DMS53 (cell line): ENCODE results near the gene TCP10L.
"Not testable (repeated sequence)": the region's sequence is repeated elsewhere in the genome, so short reads cannot be mapped to it uniquely, and the experiment has no call there.

Source experiments
- DNase-seq: peaks from one replicate; lab custom pipeline; 2025; lab: John Stamatoyannopoulos, UW

The TCP10L gene

DNA sequence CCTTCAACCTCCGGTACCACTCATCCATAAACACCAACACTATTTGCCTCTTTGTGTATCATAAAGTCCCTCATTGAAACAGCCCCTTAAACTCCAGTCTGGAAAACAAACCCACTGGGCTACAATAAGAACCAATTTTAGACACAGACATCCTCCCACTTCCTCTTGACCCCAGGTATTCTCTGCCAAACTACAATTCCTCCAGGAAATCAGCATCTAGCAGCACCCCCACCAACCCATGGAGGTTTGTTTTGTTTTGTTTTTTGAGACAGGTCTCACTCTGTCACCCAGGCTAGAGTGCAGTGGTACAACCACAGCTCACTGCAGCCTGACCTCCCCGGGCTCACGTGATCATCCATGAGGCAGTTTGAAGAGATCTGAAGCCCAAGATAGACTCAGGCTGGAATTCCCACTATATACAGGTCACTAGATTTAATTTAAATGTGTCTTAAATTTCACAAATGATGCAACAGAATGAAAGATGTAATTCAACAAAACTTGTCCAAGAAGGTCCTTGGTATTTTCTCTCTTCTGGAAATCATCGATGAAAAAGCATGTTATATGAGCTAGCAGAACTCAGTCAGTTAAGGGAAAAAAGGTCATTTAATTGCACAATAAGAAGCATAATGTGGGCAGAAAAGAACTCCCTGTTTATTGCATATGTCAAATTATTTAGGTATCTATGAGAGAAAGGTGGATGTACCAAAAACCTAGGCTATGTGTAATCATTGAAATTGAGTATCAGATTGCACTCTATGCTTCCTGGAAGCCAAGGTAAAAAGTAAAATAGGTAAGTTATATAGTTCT is 30.3 kb downstream of the TCP10L start:
- no peak for DNase-seq

DNA sequence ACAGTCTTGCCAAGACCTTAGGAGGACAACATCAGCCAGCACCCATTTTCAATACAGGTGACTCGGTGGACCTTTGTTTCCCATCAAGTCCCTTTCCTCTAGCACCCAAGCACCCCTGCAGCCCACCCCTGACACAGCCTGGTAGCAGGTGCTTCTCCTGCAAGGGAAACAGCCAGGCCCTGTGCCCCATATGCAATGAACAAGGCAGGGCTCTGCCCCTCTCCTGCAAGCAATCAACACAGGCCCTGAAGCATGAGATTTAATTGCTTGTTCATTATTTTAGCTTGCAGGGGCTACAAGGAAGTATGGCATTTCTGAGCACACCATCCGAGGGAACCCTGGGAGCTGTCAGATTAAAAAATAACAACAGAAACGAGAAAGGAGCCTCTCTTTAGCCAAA is 35.4 kb downstream of the TCP10L start:
- no peak for DNase-seq

DNA sequence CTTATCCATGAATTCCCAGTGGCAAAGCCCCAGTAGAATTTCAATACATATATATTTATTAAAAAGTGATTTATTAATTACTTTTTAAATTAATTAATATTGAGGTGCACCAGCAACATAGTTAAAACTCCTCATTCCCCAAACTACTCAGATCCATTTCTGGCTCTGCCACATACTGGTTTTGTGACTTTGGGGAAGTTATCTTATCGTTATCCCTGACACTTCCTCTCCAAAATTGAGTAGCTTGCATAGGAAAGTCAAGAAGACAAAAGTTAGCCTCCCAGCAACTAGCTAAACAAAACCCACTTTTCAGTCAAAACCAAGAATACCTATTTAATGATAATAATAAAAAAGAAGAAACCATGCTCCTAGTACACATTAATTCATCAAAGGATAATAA is 35.9 kb downstream of the TCP10L start:
- no peak for DNase-seq

DNA sequence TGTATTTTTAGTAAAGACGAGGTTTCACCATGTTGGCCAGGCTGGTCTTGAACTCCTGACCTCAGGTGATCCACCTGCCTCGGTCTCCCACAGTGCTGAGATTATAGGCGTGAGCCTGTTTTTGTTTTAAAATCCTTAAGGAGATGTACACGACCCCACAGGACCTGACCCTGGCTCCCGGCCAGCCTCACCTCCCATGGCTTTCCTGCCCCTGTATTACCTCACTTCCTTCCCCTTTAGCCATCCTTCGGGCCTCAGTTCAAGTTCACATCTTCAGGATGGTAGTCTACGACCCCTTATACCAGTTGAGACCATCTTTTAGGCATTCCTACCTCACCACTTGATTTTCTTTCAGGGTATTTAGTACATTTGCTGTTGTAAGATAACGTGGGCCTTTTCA is 36.3 kb downstream of the TCP10L start:
- no peak for DNase-seq

DNA sequence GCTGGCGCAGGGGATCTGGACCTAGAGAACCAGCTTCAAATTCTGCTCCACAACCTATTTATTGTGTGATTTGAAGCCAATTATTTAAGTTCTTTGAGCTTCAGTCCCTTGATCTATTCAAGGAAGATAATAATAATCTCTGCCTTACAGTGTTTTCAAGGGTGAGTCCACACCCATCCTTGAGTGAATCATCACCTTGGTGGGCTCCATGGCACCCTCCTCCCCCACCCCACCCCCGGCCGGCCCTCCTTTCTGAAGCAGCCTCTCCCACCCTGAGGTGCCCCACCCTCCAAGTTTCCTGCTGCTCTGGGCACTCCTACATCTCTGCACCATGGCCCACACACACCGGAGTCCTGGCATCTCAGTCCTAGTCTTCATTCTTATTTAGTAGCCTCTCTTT is 38.3 kb downstream of the TCP10L start:
- DNase-seq, result no peak

DNA sequence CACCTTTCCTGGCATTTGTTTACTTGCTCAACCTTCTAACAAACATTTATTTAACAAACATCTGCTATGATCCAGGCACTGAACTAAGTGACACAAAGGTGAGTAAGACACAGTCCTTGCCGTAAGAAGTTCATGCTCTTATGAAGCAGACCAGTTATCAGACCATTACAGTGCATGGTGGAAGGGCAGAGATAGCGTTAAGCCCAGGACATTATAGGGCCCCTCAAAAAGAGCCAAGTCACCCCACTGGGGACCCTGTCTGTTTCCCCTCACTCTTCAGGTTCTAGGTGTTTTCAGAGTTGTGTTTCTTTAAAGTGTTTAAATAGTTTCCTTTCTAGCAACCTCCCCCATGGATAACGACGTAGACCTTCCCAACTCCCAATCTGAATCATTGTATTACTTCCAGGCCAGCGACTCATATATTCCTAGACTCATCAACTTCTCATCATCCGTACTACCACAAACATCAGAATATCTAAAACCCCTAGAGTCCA is 39.3 kb downstream of the TCP10L start:
- DNase-seq, result no peak

DNA sequence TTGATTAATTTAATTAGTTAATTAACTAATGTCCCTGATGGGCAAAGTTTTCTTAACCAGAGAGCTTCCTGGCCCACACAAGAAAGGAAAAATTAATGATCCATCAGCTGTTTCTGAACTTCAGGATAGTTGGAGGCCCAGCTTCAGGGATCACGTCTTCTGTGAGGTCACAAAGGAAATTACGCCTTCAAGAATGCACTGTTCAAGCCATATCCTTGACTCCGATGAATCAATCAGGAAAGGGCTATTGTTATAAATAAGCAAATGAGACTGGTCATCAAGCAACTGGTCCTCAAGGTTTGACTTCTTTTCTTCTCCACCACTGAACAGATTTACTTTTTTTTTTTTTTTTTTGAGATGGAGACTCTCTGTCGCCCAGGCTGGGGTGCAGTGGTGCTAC is 40.6 kb downstream of the TCP10L start:
- no peak for DNase-seq

DNA sequence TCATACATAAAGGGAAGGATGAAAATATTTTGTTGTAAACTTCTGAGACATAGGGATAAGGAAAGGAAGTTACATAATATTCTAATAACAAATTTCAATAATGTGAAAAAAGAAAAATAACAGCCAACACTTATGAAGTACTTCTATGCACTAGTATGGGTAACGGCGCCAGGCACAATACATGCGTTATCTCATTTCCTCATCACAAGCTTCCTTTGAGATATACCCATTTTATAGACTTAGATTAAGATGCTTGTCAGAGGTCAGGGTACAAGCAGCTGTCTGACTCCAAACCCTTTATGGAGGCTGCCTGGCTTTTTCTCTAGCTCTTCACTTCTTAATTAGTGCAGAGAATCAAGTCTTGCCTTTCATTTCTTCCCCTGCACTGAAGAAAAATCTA is 41.3 kb downstream of the TCP10L start:
- no peak for DNase-seq

DNA sequence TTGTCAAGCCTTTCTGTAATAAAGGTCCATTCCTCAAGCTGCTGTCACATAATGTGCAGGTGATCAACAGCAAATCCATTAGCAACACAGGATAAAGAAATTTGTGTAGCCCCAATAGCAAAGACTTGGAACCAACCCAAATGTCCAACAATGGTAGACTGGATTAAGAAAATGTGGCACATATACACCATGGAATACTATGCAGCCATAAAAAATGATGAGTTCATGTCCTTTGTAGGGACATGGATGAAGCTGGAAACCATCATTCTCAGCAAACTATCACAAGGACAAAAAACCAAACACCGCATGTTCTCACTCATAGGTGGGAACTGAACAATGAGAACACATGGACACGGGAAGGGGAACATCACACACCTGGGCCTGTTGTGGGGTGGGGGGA is 42.3 kb downstream of the TCP10L start:
- not testable (repeated sequence) for DNase-seq

DNA sequence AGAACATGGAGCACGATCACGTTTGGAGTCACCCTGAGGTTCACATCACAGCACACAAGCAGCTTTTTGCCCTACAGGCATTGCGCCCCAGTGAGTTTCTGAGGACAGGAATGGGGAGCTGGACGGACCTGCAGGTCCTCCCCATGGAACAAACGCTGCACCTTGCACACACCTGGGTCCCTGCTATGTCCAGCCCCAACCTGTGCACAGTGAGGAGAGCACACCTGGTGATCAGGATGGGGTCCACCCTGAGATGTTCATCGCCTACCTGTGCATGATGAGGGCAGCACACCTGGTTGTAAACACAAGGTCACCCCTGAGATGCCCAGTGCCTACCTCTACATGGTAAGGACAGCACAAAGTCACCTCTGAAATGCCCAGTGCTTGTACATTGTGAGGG is 45.9 kb downstream of the TCP10L start:
- no peak for DNase-seq

DNA sequence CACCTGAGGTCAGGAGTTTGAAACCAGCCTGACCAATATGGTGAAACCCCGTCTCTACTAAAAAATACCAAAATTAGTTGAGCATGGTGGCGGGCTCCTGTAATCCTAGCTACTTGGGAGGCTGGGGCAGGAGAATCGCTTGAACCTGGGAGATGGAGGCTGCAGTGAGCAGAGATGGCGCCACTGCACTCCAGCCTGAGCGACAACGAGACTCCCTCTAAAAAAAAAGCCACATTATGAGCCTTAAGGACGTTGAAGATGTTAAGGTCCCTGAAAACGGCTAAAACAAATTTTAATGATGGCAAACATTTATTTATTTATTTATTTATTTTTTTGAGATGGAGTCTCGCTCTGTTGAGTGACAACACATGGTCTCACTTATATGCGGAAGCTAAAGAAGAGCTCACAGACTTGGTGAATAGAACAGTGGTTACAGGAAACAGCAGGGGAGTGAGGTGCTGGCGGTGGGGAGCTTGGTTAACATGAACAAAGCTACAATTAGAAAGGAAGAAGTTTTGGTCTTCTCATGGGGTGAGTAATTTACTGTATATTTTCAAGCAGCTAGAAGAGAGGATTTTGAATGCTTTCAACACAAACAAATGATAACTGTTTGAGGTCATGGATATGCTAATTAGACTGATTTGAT is 47.1 kb downstream of the TCP10L start:
- no peak for DNase-seq

DNA sequence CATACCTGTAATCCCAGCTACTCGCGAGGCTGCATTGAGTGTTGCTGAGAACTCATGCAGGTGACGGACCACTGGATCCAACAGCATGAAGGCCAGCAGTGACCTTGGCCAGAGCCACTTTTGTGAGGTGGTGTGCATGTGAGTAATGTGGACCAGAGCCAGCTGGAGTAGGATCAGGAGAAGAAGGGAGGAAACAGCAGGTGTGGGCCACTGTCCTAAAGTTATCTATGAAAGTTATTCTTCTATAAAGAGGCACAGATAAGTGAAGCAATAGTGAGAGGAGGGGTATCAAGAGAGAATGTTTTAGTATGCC is 47.8 kb downstream of the TCP10L start:
- no peak for DNase-seq

DNA sequence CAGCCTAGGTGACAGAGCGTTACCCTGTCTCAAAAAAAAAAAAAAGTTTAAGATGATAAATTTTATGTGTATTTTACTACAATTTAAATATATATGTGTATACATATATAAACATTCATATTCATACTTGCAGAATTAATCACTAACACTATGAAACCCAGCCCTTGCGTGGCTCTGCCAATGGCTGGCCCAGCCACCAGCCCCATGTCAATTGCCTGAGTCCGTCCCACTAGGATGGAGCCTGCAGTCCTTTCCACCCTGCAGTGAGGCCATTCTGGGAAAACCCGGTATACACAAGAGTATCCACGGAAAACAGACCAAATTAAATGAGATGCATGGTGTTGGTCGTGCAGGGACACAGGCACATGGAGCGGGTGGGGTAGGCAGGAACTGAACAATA is 49.7 kb downstream of the TCP10L start:
- no peak for DNase-seq

DNA sequence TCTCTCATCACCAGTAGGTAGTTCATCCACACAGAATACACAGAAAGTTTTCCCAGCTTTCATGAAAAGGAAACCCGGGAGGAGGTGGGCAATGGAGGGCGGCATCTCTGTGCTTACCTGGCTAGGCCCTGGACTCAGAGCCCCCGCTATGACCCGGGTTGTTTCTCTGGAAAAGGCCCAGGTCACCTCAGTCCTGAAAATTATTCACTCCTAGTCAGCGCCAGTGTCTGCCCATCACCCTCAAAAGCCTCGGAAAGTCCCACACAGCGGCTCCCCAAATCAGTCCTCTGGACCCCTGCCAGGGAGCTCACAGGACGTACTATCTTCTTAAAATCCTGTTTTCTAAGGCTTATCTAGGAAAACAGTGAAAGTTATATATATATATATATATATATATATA is 51.2 kb downstream of the TCP10L start:
- DNase-seq, result no peak

DNA sequence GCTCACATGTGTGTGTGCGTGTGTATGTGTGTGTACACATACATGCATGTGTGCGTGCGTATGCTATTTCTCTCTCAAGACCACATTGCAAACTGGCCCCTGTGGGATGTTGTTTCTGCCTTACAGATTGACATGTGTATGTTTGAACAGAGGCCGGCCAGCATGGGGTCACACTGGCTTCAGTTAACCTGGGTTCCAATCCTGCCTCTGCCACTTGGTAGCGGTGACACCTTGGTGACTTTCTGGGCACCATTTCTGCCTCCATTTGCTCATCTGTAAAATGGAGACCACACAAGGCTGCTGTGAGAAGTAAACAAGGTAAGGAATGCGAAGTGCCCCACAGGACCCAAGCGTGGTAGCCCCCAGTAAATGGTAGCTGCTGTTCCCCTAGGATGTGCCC is 51.7 kb downstream of the TCP10L start:
- no peak for DNase-seq

DNA sequence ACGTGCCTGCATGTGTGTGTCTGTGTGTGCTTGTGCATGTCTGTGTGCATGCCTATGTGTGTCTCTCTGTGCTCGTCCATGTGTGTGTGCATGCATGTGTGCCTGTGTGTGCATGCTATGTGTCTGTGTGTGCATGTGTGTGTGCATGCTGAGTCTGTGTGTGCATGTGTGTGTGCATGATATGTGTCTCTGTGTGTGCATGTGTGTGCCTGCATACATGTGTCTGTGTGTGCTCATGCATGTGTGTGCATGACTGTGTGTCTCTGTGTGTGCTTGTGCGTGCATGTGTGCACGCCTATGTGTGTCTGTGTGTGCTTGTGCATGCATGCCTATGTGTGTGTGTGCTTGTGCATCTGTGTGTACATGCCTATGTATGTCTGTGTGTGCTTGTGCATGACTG is 52.3 kb downstream of the TCP10L start:
- DNase-seq, result no peak

DNA sequence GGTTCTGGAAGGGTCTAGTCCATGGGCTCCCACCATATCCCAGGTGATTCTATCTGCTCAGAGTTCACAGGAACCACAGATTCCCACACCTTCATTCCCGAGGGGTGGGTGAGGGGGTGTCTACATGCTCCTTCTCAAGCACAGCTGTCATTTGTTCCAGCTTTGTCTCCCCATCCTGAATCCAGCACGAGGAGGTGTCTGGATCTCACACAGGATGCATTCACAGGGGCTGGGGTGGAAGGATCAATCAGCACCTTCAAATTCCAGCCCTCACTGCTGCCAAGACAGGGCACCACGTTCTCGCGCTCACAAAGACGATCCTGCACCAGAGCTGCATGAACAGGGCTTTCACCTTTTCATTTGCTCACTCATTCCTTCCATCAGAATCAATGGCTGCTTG is 52.7 kb downstream of the TCP10L start:
- no peak for DNase-seq

DNA sequence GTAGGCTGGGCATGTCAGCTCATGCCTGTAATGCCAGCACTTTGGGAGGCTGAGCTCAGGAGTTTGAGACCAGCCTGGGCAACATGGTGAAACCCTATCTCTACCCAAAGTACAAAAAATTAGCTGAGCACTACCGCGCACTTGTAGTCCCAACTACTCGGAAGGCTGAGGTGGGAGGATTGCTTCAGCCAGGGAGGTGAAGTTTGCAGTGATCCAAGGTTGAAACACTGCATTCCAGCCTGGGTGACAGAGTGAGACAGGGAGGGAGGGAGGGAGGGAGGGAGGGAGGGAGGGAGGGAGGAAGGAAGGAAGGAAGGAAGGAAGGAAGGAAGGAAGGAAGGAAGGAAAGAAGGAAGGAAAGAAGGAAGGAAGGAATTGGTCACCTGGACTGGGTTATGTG is 53.8 kb downstream of the TCP10L start:
- DNase-seq, result not testable (repeated sequence)

DNA sequence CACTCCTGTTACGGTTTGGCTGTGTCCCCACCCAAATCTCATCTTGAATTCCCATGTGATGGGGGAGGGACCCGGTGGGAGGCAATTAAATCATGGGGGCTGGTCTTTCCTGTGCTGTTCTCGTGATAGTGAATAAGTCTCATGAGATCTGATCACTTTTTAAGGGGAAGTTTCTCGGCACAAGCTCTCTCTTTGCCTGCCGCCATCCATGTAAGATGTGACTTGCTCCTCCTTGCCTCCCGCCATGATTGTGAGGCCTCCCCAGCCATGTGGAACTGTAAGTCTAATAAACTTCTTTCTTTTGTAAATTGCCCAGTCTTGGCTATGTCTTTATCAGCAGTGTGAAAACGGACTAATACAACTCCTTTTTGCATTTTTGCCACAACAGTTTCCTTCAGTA is 54.5 kb downstream of the TCP10L start:
- DNase-seq, result not testable (repeated sequence)

DNA sequence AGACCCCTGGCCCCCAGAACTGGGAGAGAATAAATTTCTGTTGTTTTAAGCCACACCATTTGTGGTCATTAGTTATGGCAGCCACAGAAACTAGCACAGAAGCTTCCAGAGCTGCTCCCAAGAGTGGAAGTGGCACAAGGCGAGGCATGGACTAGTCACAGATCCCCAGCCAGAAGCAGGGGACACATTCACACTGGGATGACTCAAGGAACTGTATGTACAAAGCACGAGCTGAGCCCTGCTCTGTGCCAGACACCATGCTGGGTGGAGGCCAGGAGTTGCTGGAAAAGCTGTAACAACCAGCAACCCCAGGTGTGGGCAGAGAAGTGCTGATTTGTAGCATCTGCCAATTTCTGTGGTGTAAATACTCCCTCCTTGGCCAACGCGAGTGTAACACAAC is 55.6 kb downstream of the TCP10L start:
- DNase-seq, result no peak

DNA sequence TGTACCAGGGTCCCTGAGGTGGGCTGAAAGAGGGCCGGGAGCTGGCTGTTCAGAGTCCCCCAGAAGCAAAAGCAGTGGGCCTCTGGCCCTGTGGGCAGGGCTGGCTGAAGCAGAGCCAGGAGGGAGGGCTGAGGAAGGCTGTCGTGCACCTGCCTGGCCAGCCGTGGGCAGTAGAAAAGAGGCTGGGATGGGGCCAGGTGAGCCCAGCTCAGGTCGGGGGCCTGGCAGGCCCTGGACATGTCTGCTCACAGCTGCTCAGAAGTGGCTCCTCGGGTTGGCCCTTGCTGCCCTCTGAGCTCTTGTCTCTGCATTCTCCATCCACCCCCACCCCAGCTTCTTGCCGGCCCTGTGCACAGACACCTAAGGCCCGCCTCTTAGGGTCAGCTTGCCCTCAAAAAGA is 60.0 kb downstream of the TCP10L start:
- DNase-seq, result no peak

DNA sequence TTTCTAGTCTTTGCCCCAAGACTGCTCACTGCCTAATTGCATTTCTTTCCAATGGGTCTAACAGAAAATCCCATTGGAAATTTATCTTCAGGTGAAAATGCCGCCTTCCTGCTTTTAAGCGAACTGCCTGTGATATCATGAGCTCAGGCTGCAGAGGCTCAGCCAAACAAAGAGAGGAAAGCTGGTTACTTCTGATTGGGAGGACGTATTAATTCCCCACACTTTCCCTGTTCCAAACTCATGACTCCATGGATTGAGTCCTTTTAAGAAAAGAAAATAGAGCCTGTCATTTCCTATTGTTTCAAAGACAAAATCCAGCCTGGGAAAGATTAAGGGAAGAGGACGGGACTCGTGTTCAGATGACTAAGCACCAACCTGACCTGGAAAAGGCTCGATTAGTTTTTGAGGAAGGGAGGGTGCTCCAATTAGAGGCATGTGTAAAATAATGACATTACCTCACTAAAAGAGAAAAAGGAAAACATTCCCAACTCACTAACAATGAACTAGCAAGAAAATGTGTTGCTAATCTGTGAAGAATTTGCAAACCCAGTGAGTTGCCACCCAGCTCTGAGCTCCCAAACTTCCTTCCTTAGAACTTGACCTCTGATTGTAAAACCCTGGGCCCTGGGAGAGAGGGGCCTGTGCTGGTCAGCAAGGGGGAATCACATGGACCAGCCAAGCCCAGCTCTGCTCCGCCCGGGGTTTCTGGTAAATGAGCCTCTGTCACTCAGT is 61.2 kb downstream of the TCP10L start:
- no peak for DNase-seq
